K562 (cell line): ENCODE data around the gene GAS2L1. TPM values are rescaled to one million over a fixed set of nuclear protein-coding genes. Genes with fewer than 3 reads are reported as not detected.

Source experiments
- EGR1 ChIP-seq: fragments of 450-650 bp; conservative IDR thresholded peaks from 2 replicates; pipeline ENCODE4 v1.6.1; 2017; ENCODE audit warnings: mild to moderate bottlenecking
- GATA2 ChIP-seq: sonication (generic); formaldehyde crosslinking; IDR thresholded peaks from 2 replicates; pipeline ENCODE4 v1.4.0; 2020; ENCODE audit warnings: mild to moderate bottlenecking, missing genetic modification reagents
- MBD2 ChIP-seq: sonication (generic); IDR thresholded peaks from 2 replicates; pipeline ENCODE4 v1.6.1; 2016; ENCODE audit warnings: low read depth, borderline replicate concordance
- MEIS2 ChIP-seq: fragments of 450-650 bp; IDR thresholded peaks from 2 replicates; pipeline ENCODE4 v1.6.1; 2014; ENCODE audit warnings: mild to moderate bottlenecking; ENCODE audit not compliant: partially characterized antibody
- SMC3 ChIP-seq: conservative IDR thresholded peaks from 2 replicates; pipeline ENCODE4 v1.6.1; 2011; ENCODE audit warnings: low read depth, low read length, improper control_type of control experiment; ENCODE audit not compliant: insufficient read depth
- TRIM24 ChIP-seq, 2 experiments: fragments of 450-650 bp; IDR thresholded peaks; 2 replicates each; pipeline ENCODE4 v1.6.1; 2016
- ZNF165 ChIP-seq: fragments of 250-450 bp; sonication (Bioruptor Pico); IDR thresholded peaks from 2 replicates; pipeline ENCODE4 v1.4.0; 2020; ENCODE audit warnings: borderline replicate concordance
- ZNF436 ChIP-seq: fragments of 250-450, 450-650 bp; sonication (Bioruptor Pico); formaldehyde crosslinking; IDR thresholded peaks from 2 replicates; pipeline ENCODE4 v1.7.0; 2020; ENCODE audit warnings: mild to moderate bottlenecking
- polyA plus RNA-seq, 8 experiments: library from polyadenylated mRNA; depleted of rRNA in 4 of 8; stranded (reverse) in 5 of 8; unstranded in 3 of 8; fragments of >200 nt; fragmentation: Nextera tagmentation in 2 of 8; fragmentation: Illumina TruSeq in 1 of 8; extraction: Ambion mirVana in 2 of 8; extraction: Trizol in 1 of 8; gene quantifications; 2 replicates each; pipeline versions ENCODE4 v1.2.1 to v1.2.3, GENCODE V29; 2011 to 2014; ENCODE audit warnings: inconsistent platforms in 1 of 8, missing spikeins in 1 of 8
- total RNA-seq, 7 experiments: library from RNA; depleted of rRNA in 6 of 7; stranded (reverse); fragments of >200 nt in 6 of 7; fragmentation: Illumina TruSeq in 2 of 7; extraction: Trizol in 2 of 7; gene quantifications; 2 replicates each; pipeline versions ENCODE4 v1.2.1 to v1.2.3, GENCODE V29; 2011 to 2021; ENCODE audit warnings: low replicate concordance in 1 of 7
- TF ChIP-seq, protein P1 (sequence below), 2 experiments: fragments of 450-650 bp in 1 of 2; sonication (generic) in 1 of 2; formaldehyde crosslinking in 1 of 2; IDR thresholded peaks; 2 replicates each; pipeline versions ENCODE4 v1.7.1 to v1.9.0; 2016 to 2022; ENCODE audit warnings: inconsistent platforms in 1 of 2, mild to moderate bottlenecking in 1 of 2, missing genetic modification reagents in 1 of 2
- TF ChIP-seq, protein P2 (sequence below): fragments of 450-650 bp; IDR thresholded peaks from 2 replicates; pipeline ENCODE4 v1.6.1; 2016
- TF ChIP-seq, protein P3 (sequence below): IDR thresholded peaks from 2 replicates; pipeline ENCODE4 v1.6.1; 2011; ENCODE audit warnings: borderline replicate concordance, low read depth, mild to moderate bottlenecking, moderate library complexity, low read length; ENCODE audit not compliant: insufficient read depth, poor library complexity, severe bottlenecking
- TF ChIP-seq, protein P4 (sequence below): fragments of 250-450 bp; sonication (Bioruptor Pico); IDR thresholded peaks from 2 replicates; pipeline ENCODE4 v1.5.0; 2021

The GAS2L1 gene
- total and polyA plus RNA-seq, 9 of the 15 experiments (the other 6 are each of a cell fraction or from before 2014, with no cell fraction given), result 0.56 to 19.7 (median 3.2) TPM

DNA sequence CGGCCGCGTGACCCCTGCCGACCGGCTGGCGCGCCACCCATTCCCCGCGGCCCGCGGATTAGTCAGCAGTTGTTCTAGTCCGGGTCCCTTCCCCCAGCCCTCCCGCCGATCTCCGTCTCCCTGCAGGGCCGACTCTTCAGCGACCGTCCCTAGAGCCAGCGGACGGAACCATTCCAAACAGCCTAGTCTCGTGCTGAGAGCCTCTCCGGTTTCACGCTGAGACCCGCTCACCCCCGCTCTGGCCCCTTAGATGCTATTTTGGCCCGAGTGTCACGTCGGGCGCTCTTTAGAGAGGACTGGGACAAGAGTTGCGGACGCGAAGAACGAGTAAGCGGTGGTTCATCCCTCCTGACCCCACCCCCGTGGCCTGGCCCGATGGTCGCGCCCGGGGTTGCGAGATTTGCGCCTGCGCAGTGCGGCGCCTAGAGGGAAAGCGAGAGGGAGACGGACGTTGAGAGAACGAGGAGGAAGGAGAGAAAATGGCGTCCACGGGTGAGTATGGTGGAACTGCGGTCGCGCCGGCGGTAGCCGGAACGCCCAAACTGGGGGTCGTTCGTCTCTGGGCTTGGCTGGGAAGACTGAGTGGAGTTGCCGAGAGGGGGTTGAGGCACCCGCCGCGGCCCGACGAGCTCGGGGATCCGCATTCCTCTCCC is 38.5 kb upstream of the GAS2L1 start, which contains the start of the genes EWSR1 and RHBDD3 (continued):
- TF ChIP-seq, protein P1, sequence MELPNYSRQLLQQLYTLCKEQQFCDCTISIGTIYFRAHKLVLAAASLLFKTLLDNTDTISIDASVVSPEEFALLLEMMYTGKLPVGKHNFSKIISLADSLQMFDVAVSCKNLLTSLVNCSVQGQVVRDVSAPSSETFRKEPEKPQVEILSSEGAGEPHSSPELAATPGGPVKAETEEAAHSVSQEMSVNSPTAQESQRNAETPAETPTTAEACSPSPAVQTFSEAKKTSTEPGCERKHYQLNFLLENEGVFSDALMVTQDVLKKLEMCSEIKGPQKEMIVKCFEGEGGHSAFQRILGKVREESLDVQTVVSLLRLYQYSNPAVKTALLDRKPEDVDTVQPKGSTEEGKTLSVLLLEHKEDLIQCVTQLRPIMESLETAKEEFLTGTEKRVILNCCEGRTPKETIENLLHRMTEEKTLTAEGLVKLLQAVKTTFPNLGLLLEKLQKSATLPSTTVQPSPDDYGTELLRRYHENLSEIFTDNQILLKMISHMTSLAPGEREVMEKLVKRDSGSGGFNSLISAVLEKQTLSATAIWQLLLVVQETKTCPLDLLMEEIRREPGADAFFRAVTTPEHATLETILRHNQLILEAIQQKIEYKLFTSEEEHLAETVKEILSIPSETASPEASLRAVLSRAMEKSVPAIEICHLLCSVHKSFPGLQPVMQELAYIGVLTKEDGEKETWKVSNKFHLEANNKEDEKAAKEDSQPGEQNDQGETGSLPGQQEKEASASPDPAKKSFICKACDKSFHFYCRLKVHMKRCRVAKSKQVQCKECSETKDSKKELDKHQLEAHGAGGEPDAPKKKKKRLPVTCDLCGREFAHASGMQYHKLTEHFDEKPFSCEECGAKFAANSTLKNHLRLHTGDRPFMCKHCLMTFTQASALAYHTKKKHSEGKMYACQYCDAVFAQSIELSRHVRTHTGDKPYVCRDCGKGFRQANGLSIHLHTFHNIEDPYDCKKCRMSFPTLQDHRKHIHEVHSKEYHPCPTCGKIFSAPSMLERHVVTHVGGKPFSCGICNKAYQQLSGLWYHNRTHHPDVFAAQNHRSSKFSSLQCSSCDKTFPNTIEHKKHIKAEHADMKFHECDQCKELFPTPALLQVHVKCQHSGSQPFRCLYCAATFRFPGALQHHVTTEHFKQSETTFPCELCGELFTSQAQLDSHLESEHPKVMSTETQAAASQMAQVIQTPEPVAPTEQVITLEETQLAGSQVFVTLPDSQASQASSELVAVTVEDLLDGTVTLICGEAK (IDR thresholded peaks at IDR 0.05), result no peak
- TF ChIP-seq, protein P1 (CRISPR knock-in tag; IDR thresholded peaks at IDR 0.05), result no peak
- TF ChIP-seq MBD2 (peak; percentile 95), EGR1 (0 out of 2 replicates have a peak, but pooled peaks have one; percentile 17), TRIM24 (IDR thresholded peaks at IDR 0.05) (no peak; a peak in 2 of 4 replicates), MEIS2 (peak; percentile 44), GATA2 (CRISPR knock-in tag) (no peak), ZNF436 (no peak), SMC3 (no peak), ZNF165 (CRISPR knock-in tag) (no peak)
- TF ChIP-seq, protein P2, sequence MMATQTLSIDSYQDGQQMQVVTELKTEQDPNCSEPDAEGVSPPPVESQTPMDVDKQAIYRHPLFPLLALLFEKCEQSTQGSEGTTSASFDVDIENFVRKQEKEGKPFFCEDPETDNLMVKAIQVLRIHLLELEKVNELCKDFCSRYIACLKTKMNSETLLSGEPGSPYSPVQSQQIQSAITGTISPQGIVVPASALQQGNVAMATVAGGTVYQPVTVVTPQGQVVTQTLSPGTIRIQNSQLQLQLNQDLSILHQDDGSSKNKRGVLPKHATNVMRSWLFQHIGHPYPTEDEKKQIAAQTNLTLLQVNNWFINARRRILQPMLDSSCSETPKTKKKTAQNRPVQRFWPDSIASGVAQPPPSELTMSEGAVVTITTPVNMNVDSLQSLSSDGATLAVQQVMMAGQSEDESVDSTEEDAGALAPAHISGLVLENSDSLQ, result 0 out of 2 replicates have a peak, but pooled peaks have one; percentile 11
- TF ChIP-seq, protein P3, sequence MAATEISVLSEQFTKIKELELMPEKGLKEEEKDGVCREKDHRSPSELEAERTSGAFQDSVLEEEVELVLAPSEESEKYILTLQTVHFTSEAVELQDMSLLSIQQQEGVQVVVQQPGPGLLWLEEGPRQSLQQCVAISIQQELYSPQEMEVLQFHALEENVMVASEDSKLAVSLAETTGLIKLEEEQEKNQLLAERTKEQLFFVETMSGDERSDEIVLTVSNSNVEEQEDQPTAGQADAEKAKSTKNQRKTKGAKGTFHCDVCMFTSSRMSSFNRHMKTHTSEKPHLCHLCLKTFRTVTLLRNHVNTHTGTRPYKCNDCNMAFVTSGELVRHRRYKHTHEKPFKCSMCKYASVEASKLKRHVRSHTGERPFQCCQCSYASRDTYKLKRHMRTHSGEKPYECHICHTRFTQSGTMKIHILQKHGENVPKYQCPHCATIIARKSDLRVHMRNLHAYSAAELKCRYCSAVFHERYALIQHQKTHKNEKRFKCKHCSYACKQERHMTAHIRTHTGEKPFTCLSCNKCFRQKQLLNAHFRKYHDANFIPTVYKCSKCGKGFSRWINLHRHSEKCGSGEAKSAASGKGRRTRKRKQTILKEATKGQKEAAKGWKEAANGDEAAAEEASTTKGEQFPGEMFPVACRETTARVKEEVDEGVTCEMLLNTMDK, result no peak
- TF ChIP-seq, protein P4, sequence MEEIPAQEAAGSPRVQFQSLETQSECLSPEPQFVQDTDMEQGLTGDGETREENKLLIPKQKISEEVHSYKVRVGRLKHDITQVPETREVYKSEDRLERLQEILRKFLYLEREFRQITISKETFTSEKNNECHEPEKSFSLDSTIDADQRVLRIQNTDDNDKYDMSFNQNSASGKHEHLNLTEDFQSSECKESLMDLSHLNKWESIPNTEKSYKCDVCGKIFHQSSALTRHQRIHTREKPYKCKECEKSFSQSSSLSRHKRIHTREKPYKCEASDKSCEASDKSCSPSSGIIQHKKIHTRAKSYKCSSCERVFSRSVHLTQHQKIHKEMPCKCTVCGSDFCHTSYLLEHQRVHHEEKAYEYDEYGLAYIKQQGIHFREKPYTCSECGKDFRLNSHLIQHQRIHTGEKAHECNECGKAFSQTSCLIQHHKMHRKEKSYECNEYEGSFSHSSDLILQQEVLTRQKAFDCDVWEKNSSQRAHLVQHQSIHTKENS (CRISPR knock-in tag), result no peak
